GM18870 (cell line): Measurements from ENCODE around the gene IPO9.

Source experiments
- ATAC-seq: cut with Tn5 transposase; IDR thresholded peaks from one replicate; pipeline ENCODE4 v1.9.1; 2021; ENCODE audit warnings: moderate library complexity; ENCODE audit not compliant: unreplicated experiment

The IPO9 gene

GRCh38 chr1:201886103-201886885 lies 57.3 kb downstream of the IPO9 start:
- no peak for ATAC-seq

- ATAC-seq, result no peak
These were observed 58.3 kb downstream of the IPO9 start for GRCh38 chr1:201887116-201887866.

- ATAC-seq, result no peak
These were observed 59.5 kb downstream of the IPO9 start, which contains the start of gene SHISA4 for GRCh38 chr1:201888282-201889089. Gene SHISA4, plus strand, starts transcription at chr1:201888898. Its CDS starts 97 bp downstream, at chr1:201888995.

- ATAC-seq, result no peak
These were observed 60.4 kb downstream of the IPO9 start for GRCh38 chr1:201889090-201889968.

- ATAC-seq, result no peak
These were observed 61.3 kb downstream of the IPO9 start for GRCh38 chr1:201890223-201890622.

- no peak for ATAC-seq
These were observed 62.0 kb downstream of the IPO9 start for GRCh38 chr1:201890806-201891450.

- no peak for ATAC-seq
These were observed 62.6 kb downstream of the IPO9 start for GRCh38 chr1:201891451-201892045.

GRCh38 chr1:201892211-201892610 lies 63.3 kb downstream of the IPO9 start:
- ATAC-seq, result no peak

- ATAC-seq, result no peak
These were observed 64.5 kb downstream of the IPO9 start for GRCh38 chr1:201893431-201893830.

- ATAC-seq, result no peak
These were observed 65.6 kb downstream of the IPO9 start for GRCh38 chr1:201894343-201895119.

- no peak for ATAC-seq
These were observed 66.2 kb downstream of the IPO9 start for GRCh38 chr1:201895120-201895665.

- ATAC-seq, result no peak
These were observed 67.2 kb downstream of the IPO9 start for GRCh38 chr1:201895913-201896807.

- ATAC-seq, result no peak
These were observed 68.0 kb downstream of the IPO9 start for GRCh38 chr1:201896951-201897391.

- ATAC-seq, result no peak
These were observed 69.4 kb downstream of the IPO9 start for GRCh38 chr1:201898240-201898894.

GRCh38 chr1:201898992-201899391 lies 70.0 kb downstream of the IPO9 start:
- ATAC-seq, result no peak

GRCh38 chr1:201899683-201900429 lies 70.9 kb downstream of the IPO9 start:
- no peak for ATAC-seq
